GM18868 (cell line): ENCODE measurements around the gene MTOR.

Experiments used
- ATAC-seq: cut with Tn5 transposase; IDR thresholded peaks from one replicate; pipeline ENCODE4 v1.9.1; 2021; ENCODE audit warnings: mild to moderate bottlenecking, moderate library complexity; ENCODE audit not compliant: unreplicated experiment

The MTOR gene

DNA sequence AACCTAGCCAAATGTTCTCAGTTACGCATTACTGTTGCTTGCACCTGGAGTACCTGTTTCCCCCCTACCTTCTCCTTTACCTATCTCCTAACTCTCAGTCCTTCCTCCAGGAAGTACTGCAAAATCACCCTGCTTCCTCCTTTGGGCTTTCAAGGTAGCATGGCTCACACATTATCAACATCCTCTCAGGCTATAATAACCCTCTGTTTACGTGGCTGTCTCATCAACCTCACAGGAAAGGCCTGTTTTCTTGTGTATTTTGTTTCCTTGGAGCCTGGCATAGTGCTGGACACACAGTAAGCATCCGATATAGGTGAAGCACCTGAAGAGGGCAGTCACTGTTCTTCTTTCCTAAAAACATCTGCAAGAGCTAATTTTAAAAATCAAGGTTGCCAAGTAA, 105.9 kb downstream of the MTOR start:
- ATAC-seq = no peak

DNA sequence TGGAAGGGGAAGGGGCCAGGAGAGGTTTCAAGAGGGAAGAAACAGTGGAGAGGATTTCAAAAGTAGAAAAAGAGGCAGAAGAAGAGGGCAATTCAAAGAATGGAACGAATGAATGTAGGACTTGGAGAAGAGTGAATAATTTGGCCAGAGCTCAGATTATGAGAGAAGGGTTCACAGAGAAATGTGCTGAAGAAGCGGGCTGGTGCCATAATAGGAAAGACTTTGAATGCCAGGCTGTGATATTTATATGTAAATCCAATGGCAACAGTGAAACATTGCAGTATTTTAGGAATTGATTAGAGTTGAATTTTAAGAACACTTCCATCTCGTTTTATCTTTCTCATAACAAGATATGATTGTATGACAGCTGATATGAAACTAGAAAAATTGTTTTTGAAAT, 109.2 kb downstream of the MTOR start:
- no peak for ATAC-seq

DNA sequence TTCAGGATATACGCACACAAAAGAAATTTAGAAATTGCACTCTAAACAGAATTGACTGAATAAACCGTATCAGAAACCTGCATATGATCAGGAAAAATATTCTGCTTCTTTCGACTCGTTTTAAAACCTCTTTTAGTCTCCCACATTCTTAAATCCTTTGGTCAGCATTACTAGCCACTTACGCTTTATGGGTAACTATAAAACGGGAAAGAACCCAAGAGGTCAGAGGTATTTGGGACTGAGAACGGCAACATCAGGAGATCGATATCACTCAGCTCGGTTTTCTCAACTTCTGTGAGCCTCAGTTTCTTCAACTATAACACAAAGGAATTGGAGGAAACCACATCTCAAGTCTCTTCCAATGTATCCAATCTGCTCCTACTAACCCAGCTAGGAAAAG, 109.6 kb downstream of the MTOR start:
- ATAC-seq = no peak

DNA sequence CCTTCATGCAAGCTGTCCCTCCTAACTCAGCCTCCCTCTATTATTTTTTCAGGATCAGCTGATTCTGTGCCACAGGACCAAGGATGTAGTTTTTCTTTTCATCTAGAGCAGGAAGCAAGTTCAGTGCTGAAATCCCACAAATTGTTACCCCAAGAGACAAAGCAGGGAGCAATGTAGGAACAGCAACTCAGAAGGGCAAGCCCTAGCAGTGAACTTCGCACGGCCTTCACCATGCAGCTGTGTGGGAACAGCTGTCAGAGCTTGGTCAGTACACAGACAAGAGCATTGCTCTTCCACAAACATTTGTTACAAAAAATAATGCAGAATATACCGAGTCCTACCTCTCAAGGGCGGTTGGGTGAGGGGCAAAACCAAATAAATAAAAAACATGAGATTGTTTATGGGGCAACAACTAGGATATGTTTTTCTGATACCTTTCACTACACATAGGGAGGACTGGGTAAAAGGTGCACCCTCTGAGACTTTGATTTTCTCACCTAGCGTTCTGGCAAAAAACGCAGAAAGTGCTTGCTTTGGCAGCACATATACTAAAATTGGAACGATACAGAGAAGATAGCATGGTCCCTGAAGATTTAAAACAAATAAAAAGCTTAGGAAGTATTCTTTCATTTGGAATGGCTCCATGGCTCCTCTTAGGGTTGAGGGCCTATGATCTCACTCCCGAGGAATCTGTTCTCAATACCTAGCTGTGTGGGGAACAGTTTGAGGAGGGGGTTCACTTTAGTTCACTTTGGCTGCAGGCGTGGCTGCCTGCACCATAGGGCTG, 110.3 kb downstream of the MTOR start:
- no peak for ATAC-seq

DNA sequence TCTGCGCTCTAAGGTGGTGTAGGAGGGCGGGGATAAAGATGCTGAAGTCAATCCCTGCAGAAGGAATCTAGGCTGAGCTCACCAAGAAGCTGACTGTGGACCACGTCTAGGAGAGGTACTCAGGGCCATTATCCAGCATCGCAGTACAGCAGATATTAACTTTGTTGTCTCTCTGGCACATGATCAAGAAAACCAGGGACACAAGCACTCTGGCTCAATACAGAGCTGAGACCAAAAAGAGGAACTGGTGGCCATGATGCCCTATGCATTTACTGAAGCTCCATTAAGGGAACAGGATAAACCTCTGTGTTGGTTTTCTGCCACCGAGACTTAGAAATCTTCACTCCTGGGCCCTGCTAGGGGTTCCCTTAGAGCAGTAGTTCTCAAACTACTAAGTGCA, 111.2 kb downstream of the MTOR start:
- no peak for ATAC-seq

DNA sequence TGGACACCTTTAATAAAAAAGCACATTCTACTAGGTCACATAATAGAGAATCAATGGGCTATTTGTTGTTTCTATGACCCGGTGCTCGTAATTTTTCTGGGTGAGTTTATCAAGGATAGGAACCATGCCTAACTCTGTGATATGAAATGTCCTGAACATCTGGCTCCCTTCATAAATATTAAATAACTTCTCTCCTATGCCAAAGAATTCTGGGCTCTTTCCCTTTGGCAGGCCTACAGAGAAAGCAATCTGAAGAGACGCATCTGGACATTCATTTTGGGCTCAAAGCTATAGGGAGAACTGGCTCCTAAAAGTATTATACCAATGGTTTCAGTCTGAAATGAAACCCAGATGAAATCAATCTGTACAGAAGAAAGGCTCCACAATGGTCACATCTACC, 112.0 kb downstream of the MTOR start:
- ATAC-seq = no peak

DNA sequence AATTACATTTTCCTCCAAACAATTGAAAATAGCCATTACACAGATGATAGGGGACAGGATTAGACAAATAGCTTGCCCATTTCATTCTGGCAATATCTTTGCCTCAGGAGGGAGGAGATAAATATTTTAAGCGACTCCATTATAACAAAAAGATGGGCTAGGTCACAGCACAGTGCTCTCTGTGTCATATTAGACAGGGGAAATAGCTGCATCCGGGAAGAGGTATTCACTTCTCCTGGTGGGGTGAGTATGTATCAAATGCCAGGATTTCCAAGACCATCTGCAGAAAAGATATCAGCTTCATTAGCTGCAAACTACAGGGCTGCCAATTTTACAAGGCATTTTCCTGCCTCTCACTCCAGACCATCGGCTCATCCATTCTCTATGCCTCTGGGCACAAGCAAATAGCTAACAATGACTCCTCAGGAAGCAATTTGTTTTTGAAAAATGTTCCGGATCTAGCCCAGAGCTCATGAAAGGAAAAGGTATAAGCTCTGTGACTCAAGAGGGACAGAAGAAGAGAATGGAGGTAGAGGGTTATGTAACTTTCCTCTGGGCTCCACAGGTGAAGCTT, 115.1 kb downstream of the MTOR start:
- no peak for ATAC-seq

DNA sequence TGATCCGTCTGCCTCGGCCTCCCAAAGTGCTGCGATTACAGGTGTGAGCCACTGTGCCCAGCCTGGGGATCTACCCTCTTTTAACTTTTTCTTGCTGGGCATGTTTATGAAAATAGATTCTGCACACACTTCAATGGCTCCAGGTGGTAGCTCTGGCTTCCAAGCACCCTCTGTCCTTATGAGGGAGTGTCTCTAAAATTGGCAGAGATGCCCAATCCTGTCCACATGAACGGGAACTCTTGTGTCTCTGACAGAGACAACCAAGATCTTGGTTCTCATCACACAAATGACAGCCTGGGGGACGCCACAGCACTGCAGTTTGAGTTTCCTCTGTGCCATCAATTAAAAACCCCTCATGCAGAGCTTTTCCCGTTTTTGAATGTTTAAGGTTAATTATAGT, 116.6 kb downstream of the MTOR start:
- no peak for ATAC-seq

DNA sequence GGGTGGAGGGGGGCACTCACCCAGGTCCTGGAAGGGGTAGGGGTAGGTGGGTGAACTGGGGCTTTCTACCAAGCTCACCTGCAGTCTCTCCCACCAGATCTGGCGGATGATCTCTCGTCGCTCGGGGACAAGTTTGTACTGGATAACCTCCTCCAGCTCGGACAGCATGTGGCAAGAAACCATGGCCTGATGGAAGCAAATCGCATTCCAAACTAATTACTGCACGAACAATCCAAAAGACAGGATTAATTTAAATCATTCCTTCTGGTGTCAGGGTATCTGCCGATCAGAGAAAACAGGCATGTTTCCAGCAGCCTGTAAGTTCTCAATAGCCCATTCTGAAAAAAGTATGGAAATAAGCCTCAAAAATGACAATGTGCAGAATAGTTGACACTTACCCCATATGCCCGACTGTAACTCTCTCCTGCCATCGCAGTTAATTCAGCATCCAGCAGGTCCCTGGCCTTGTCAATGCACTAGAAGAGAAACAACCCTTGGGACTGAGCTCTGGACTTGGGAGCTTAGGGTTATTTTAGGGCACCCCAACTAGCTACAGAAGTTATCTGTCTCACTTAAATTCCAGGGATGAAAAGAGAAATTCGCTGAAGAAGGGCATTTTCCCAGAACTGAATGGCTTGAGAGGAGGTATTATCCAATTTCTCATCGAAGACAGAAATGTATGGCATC, 117.6 kb downstream of the MTOR start:
- no peak for ATAC-seq

DNA sequence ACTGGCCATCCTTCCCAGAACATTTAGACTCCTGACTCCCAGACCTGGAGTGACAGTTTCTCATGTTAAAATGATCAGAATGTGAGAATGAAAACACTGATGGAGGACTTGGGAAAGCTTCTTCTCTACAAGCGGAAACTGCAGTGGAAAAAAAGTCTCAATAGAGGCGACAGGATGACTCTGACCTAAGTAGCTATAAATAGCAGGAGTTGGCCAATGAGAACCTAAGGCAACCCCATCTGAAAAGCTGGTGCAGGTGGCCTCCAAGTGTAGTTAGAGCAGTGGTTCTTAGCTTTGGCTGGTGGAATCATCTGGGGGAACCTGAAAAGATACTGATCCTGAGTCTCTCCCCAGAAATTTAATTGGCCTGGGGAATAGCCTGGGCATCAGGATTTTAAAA, 118.4 kb downstream of the MTOR start:
- ATAC-seq = no peak

DNA sequence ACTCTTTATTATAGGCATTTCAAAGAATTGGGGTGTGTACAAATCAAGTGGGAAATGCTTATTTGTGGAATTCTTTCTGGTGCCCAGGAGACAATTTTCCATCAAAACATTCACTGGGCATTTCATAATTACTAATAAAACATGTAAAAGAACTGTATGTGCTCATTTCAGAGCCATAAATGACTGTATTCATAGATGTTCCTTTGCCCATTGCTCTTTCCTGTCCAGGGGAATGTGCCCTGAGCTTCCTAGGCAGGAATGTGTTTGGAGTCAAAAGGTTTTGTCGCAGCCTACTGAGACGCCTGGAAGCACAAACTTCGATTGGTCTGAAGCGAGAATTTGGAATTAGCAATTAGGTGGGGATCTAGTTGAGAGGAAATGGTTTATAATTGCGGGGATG, 119.0 kb downstream of the MTOR start:
- no peak for ATAC-seq

DNA sequence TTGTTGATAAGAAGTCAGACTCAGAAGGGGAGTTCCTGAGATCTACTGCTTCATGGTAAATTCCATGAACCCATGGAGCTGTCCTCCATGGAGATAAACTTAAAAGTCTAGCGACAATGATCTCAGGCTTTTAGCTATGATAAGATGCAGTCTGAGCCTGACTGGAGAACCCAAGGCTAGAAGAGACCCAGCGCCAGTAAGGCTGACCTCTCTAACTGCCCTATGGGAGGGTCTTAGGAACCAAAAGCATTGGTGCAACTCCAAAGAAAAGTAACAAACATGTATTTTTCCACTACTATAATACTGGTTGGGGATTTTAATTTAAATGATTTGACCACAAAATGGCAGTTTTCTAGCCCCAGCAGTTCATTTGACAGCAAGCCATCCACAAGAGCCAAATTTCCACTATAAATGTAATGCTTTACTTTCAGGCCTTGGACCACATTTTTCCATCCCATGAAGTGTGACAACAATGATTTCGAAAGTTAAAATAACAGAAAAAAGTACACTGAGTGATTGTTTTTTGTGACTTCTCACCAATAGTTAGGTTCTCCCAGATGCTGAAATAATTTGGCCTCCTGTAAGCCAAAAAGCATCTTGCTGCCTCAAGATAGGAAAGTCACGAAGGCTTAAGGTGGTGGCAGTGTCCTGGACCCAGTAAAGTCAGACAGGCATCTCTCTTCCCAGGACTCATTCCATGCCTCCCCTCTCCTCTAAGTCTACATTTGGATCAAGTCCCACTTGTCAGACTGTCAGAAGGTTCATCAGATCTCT, 119.5 kb downstream of the MTOR start:
- ATAC-seq = no peak

DNA sequence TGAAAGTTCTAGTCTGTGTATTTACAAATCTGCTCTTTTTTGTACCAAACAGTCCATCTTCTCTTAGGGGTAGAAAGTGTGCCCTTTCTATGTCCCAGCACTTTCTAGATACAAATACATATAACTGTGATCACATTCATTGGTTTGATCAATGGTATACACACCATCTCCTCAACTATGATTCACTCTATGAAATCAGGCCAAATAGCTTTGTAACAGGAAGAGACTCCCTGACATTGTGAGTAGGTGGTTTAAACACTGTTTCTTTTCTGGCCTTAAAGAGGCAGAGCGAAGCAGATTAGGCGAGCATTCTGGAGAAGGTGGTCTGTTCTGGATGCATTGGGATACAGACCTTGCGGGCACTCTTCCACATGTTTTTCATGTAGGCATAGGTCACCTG, 123.4 kb downstream of the MTOR start:
- ATAC-seq = no peak

DNA sequence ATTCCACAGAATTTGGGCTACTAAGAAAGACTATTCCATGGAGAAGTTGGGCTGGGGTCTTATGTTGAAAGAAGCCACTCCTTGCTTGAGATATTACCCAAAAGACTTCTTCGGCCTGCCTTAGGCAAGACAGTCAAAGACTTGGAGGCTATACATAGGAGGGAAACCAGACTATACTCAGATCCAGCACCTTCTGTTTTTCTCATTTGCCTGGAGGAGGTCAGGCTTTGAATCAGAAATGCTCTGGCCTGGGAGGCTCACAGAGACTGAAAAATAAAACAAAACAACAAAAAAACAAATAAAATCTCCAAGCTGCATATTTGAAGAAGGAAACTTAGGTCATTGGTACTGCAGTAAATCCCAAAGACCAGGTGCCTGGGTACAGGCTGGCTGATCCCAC, 124.3 kb downstream of the MTOR start:
- ATAC-seq = no peak

DNA sequence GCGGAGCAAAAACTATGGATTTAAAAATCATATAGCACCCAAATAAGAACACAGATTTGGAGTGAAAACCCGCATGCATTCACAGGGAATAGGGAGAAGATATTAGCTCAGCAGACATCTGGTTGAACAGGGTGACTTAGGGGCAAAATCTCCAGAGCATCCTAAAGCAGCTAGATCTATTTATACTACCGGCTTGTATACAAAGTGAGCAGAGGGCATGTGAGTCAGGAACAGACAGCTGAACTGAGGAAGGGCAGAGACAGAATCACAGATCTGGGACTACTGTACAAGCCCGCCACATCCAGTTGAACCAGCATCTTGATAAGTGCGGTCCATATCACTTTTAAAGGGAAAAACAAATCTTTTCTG, 127.5 kb downstream of the MTOR start:
- ATAC-seq = no peak

DNA sequence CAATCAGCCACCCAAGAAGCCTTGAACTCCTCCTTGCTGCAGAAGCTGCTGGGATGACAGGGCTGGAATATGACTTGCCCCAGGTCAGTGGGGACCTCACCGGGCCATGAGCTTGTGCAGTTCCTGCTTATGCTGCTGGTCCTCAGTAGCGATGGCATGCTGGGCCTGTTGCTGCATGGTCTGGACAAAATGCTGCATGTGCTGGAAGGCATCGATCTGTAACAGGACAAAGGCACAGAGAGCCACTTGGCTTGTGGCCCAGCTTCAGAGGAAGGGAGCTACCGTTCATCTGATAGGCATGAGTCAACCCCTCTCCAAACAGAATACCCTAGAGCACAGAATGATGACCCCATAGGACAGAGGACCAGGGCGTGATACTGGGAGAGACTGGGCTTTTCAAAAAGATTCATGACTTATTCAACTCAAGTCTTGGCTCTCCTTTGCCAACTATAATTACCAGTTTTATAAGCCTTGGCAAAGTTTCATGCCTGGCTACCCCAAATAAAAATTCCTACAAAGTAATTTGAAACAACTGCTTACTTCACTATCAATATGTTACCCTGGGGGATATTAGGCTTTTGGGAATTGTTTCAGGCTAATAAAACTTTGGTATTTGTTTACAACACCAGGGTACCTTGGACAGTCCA, 128.0 kb downstream of the MTOR start:
- ATAC-seq = no peak

DNA sequence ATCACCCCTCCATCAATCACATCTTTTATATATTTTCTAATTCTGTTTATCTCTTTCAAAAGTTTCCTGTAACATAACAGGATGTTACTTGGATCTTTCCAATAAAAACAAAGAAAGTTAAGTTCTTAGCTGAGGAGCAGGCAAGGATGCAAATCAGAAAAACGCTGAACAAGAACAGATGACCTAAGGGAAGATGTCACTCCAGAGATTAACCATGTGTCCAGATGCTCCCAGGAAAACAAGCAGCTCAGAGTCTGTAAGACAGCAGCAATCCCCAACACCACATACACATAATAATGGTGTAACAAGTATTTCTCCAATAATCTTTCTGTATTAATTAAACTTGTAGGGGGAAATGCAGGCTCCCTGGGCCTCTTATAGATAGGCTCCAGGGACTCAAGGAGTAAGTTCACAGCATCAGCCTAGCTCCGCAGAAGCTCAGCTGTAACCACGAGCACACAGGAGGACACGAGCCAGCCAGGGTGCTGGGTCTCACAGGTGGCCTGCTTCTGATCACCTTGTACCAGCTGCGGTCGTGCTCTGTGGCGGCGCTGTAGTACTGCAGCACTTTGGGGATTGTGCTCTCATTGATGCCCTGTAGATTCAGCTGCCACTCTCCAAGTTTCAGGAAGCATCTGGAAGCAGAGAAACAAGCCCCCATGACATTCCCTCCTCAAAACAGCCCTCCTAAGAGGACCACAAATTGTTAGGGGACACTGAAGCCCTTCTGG, 129.6 kb downstream of the MTOR start:
- ATAC-seq = no peak

DNA sequence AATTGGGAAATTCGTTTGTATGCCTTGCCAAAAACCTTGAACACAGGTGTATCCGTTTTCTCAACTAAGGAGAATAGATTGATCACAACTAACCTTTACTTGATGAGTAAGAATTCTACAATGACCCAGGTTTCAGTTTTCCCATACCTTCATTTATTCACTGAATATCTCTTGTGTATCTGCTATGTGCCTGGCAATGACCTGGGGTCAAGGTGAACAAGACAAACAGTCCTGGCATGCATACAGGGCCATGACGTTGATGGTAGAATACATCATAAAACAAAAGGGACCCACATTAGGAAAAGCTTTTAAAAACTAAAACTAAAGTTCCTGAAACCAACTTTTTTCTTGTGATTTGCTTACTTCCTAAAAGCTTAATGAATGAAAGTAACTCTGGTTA, 130.5 kb downstream of the MTOR start:
- no peak for ATAC-seq

DNA sequence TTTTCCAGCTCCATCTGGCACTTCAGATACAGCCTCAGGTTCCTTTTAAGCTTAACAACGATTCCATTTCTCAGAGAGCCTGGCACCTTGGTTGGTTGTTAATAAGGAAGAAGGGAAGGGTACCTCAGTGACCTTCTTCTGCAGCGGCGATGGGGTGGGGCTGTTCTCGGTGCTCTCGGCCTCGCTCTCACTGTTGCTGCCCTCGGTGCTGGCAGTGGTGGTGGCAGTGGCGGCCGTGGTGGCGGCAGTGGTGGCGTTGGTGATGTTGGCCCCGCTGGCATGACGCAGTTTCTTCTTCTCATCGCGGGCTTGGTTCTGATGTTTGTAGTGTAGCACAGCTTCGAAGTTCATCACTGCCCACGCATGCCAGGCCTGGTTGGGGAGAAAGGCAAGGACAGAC, 131.9 kb downstream of the MTOR start:
- ATAC-seq = no peak

DNA sequence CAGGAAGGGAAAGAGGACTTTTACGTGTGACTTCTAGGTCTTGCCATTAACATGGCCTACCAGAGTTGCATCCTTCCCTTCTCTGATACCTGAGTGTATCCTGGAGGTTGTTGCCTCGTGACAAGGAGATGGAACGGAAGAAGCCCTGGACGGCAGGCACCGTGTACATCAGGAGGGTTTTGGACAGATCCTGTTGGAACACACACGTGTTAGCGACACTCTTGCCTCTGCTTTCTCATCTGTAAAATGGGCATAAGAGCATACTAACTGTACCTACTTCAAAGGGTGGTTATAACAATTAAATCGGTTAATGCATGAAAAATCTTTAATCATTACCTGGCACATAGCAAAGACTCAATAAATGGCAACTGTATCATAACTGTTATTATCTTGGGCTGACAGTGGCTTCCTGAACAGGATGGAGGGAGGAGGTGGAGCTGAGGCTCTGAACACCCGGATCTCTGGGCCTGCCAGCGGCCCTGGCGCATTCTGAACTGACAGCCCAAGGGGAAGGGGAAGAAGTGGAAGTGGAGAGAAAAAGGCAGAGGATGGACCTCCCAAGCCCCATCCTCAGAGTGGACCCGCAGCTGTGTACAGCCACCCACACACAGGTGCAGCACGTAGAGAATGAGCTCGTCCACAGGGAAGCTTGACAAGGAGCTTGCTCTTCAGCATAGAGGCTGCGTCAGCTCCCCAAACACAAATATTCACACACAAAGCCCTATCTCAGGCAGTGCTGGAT, 132.5 kb downstream of the MTOR start:
- ATAC-seq = no peak
